PC-3 (cell line): Measurements from ENCODE around the gene USP32.

ENCODE experiments used
- CTCF ChIP-seq: fragments of 300-600 bp; sonication (generic); conservative IDR thresholded peaks from 2 replicates; pipeline ENCODE4 v1.5.1; 2017; ENCODE audit warnings: antibody characterized with exemption, low read depth, mild to moderate bottlenecking, low read length
- EZH2phosphoT487 ChIP-seq: fragments of 300-600 bp; sonication (generic); IDR thresholded peaks from 2 replicates; pipeline ENCODE4 v1.6.1; 2018; ENCODE audit warnings: mild to moderate bottlenecking, antibody characterized with exemption, low read length, borderline replicate concordance

GRCh38 chr17:60354223-60354622 lies 37.7 kb downstream of the USP32 start:
- TF ChIP-seq CTCF (no peak), EZH2phosphoT487 (no peak)
